Suprapubic skin (tissue), 4 donors: ENCODE results near the gene ZBTB16. TPM values are rescaled to one million over a fixed set of nuclear protein-coding genes. Genes with fewer than 3 reads are reported as not detected.

Experiments
- DNase-seq, 2 donors: peaks; one replicate each; pipeline ENCODE4 v3.0.0-alpha.2; 2019; ENCODE audit warnings: low spot score in 2 of 2
- H3K27ac ChIP-seq: fragments of 200-600 bp; sonication (generic); one replicate; pipeline ENCODE4 v1.5.1; 2019
- H3K27me3 ChIP-seq: fragments of 200-600 bp; sonication (generic); one replicate; pipeline ENCODE4 v1.5.1; 2019
- H3K36me3 ChIP-seq: fragments of 200-600 bp; sonication (generic); one replicate; pipeline ENCODE4 v1.5.1; 2019
- H3K4me1 ChIP-seq: fragments of 200-600 bp; sonication (generic); one replicate; pipeline ENCODE4 v1.5.1; 2019
- H3K4me3 ChIP-seq: fragments of 200-600 bp; sonication (generic); one replicate; pipeline ENCODE4 v1.5.1; 2019; ENCODE audit warnings: mild to moderate bottlenecking
- H3K9me3 ChIP-seq: fragments of 200-600 bp; sonication (generic); one replicate; pipeline ENCODE4 v1.5.1; 2019
- EP300 ChIP-seq: sonication (generic); formaldehyde crosslinking; IDR thresholded peaks from one replicate; pipeline ENCODE4 v1.6.1; 2017; ENCODE audit warnings: antibody characterized with exemption
- POLR2A ChIP-seq, 2 donors: fragments of 450-650 bp; IDR thresholded peaks; one replicate each; pipeline ENCODE4 v1.6.1; 2017; ENCODE audit warnings: antibody characterized with exemption in 2 of 2, mild to moderate bottlenecking in 2 of 2, moderate library complexity in 2 of 2
- POLR2AphosphoS5 ChIP-seq, 3 donors: sonication (generic); formaldehyde crosslinking; IDR thresholded peaks; one replicate each; pipeline ENCODE4 v1.6.1; 2017; ENCODE audit warnings: antibody characterized with exemption in 3 of 3
- WGBS: methylation state at CpG from one replicate; pipeline ENCODE4 v1.1.5; 2018; 5-methylcytosine and 5-hydroxymethylcytosine counted together
- total RNA-seq, 4 donors: library from RNA; depleted of rRNA; stranded (reverse); fragments of >200 nt; gene quantifications; one replicate each; pipeline ENCODE4 v1.1.0, GENCODE V29; 2016
- TF ChIP-seq, protein P1 (sequence below), 2 donors: fragments of 200-600 bp in 1 of 2; fragments of 450-650 bp in 1 of 2; sonication (generic) in 1 of 2; IDR thresholded peaks; one replicate each; pipeline ENCODE4 v1.5.1; 2016 to 2019; ENCODE audit warnings: antibody characterized with exemption in 2 of 2, mild to moderate bottlenecking in 1 of 2, moderate library complexity in 1 of 2

The ZBTB16 gene
- total RNA-seq, 4 donors from 2014 or later = 142 to 474 (median 232) TPM

DNA sequence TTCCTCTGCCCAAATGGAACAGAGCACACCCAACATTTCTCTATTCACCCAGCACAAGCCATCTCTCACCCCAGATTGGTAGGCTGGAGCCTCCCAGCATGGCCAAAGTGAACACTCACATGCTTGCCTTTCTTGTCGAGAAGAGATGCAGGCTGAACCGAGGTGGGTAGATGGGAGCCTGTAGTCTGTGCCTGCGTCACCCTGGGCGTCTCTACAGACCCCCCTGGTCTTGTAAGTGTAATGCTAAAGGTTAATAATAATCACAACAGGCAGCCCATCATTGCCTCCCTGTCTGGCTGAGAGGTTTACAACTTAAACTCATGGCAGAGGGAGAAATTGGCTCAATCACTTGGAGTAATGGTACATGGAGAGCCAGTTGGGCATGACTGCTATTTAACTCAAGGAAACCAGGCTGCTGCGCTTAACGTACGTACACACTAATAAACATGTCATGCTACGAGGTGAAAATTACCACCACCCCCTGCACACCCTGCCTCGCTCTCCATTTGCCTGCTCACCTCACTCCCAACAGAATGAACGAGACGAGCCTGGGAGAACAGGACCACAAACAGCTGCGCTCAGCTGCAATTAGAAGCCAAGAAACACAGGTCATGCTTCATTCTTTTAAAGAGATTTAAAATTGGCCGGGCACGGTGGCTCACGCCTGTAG is 9.1 kb upstream of the ZBTB16 start:
- H3K4me1 ChIP-seq = no peaks in the 10 kb centered on the region
- no peak for TF ChIP-seq POLR2AphosphoS5 (IDR thresholded peaks at IDR 0.05)
- no peak for TF ChIP-seq POLR2A (IDR thresholded peaks at IDR 0.05)
- TF ChIP-seq EP300 = no peak
- TF ChIP-seq, protein P1, sequence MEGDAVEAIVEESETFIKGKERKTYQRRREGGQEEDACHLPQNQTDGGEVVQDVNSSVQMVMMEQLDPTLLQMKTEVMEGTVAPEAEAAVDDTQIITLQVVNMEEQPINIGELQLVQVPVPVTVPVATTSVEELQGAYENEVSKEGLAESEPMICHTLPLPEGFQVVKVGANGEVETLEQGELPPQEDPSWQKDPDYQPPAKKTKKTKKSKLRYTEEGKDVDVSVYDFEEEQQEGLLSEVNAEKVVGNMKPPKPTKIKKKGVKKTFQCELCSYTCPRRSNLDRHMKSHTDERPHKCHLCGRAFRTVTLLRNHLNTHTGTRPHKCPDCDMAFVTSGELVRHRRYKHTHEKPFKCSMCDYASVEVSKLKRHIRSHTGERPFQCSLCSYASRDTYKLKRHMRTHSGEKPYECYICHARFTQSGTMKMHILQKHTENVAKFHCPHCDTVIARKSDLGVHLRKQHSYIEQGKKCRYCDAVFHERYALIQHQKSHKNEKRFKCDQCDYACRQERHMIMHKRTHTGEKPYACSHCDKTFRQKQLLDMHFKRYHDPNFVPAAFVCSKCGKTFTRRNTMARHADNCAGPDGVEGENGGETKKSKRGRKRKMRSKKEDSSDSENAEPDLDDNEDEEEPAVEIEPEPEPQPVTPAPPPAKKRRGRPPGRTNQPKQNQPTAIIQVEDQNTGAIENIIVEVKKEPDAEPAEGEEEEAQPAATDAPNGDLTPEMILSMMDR (IDR thresholded peaks at IDR 0.05) = no peak
- H3K4me3 ChIP-seq = no peak overlapping the region
- no peak for DNase-seq
- 89% methylated on average over 15 of the region's 15 CpGs for WGBS
- no peak overlapping the region for H3K27ac ChIP-seq
- H3K36me3 ChIP-seq = no peaks in the 10 kb centered on the region
- H3K27me3 ChIP-seq = no peaks in the 10 kb centered on the region
- no peaks in the 10 kb centered on the region for H3K9me3 ChIP-seq

DNA sequence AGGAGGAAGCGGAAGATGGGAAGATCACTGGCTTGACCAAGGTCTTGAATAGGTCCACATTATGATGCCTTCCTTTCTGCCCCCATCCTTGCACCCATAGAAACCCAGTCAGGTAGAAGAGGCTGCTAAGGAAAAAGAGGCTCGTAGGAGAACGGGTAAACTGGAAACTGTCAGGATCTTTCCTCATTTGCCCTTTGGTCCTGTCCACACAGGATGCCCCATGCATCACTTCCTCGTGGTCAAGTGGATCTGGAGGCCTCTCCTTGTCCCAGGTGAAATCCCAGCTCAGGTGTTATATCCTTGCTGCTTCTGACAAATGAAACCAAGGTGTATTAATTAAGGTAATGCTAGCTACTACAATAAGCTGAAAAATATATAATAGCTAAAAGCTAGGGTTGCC is 8.0 kb upstream of the ZBTB16 start:
- H3K27ac ChIP-seq = no peak overlapping the region
- no peak overlapping the region for H3K4me3 ChIP-seq
- H3K9me3 ChIP-seq = no peaks in the 10 kb centered on the region
- TF ChIP-seq, protein P1 (IDR thresholded peaks at IDR 0.05) = no peak
- TF ChIP-seq POLR2A (IDR thresholded peaks at IDR 0.05) = no peak
- TF ChIP-seq POLR2AphosphoS5 (IDR thresholded peaks at IDR 0.05) = no peak
- no peak for TF ChIP-seq EP300
- WGBS = 90% methylated on average over 4 of the region's 4 CpGs
- H3K36me3 ChIP-seq = no peaks in the 10 kb centered on the region
- H3K4me1 ChIP-seq = no peaks in the 10 kb centered on the region
- peak in 1 of 2 donors; percentile 13 for DNase-seq
- no peaks in the 10 kb centered on the region for H3K27me3 ChIP-seq

DNA sequence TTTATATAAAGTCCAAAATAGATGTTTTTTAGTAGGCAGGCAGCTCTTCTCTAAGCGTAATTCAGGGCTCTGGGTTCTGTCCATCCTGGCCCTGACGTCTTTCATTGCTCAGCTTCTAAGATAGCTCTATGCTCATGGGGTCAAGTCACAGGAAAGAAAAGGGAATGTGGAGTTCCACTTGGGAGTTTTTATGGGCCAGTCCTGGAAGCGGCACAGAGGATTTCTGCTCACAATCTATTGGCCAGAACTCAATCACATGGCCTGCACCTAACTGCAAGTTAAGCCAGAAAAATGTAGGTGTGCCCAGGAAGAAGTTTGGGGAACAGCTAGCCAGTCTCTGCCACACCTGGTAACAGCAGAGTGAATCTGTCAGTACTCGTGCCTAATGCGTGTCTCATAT is 7.4 kb upstream of the ZBTB16 start:
- 70% methylated on average over 5 of the region's 5 CpGs for WGBS
- no peaks in the 10 kb centered on the region for H3K36me3 ChIP-seq
- H3K27ac ChIP-seq = no peak overlapping the region
- H3K9me3 ChIP-seq = no peaks in the 10 kb centered on the region
- DNase-seq = peak in 1 of 2 donors; percentile 45
- no peaks in the 10 kb centered on the region for H3K27me3 ChIP-seq
- no peaks in the 10 kb centered on the region for H3K4me1 ChIP-seq
- TF ChIP-seq, protein P1 (IDR thresholded peaks at IDR 0.05) = no peak
- TF ChIP-seq POLR2A (IDR thresholded peaks at IDR 0.05) (no peak), POLR2AphosphoS5 (IDR thresholded peaks at IDR 0.05) (no peak), EP300 (no peak)
- no peak overlapping the region for H3K4me3 ChIP-seq

DNA sequence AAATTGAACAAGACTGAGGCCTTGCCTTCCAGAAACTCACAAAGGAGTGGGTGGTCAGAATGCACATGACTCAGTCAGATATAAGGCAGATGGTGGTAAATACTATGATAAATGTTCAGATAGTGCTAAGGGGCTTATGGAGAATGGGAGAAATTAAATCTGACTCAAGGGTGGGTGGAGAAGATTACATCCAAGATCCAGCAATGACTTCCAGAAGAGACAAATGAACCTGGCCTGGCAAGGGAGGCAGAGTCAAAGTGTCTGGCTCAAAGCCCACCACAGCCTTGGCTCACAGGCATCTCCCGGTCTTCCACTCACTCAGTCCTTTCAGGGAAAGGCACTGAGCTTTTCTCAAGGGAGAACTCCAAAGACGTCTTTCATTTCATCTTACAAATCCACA is 6.1 kb upstream of the ZBTB16 start:
- DNase-seq = peak in 1 of 2 donors; percentile 21
- Histone ChIP-seq H3K4me3 (no peak overlapping the region), H3K9me3 (no peaks in the 10 kb centered on the region), H3K36me3 (no peaks in the 10 kb centered on the region), H3K27me3 (no peaks in the 10 kb centered on the region), H3K4me1 (peaks cover 5% of the 10 kb centered on the region), H3K27ac (no peak overlapping the region)
- WGBS = 77% methylated on average over 2 of the region's 2 CpGs
- TF ChIP-seq POLR2A (IDR thresholded peaks at IDR 0.05) (no peak), POLR2AphosphoS5 (IDR thresholded peaks at IDR 0.05) (no peak), EP300 (no peak)
- TF ChIP-seq, protein P1 (IDR thresholded peaks at IDR 0.05) = no peak

DNA sequence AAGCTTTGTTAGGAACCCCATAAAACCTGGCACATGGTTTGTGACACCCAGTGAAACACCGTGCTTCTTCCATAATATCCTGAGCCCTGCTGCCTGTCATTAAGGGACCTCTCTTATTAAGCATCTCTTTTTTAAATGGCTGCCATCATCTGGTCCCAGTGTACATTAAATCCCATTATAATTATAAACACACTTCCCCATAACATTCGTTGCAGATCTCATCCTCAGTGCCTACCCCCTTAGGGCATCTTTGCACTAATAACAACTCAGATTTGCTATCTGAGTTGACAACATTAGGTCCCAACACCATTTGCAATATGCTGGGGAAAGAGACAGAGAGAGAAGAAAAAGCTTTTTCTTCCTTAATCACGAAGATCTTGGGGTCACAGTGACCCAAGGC is 4.7 kb upstream of the ZBTB16 start:
- no peak overlapping the region for H3K27ac ChIP-seq
- no peaks in the 10 kb centered on the region for H3K36me3 ChIP-seq
- no peak for DNase-seq
- no peak overlapping the region for H3K4me3 ChIP-seq
- 76% methylated on average over 3 of the region's 3 CpGs for WGBS
- no peaks in the 10 kb centered on the region for H3K9me3 ChIP-seq
- H3K4me1 ChIP-seq = peaks cover 14% of the 10 kb centered on the region
- TF ChIP-seq POLR2AphosphoS5 (IDR thresholded peaks at IDR 0.05) = no peak
- TF ChIP-seq POLR2A (IDR thresholded peaks at IDR 0.05) = no peak
- TF ChIP-seq EP300 = no peak
- TF ChIP-seq, protein P1 (IDR thresholded peaks at IDR 0.05) = no peak
- H3K27me3 ChIP-seq = no peaks in the 10 kb centered on the region
